ENCODE measurements around the gene FILIP1L. TPM values are rescaled to one million over a fixed set of nuclear protein-coding genes. Genes with fewer than 3 reads are reported as not detected.
A peak's percentile ranks its signal among the peaks of the same experiment; 100 is the strongest.

Gene FILIP1L
- total and polyA plus RNA-seq, 2 of the 8 experiments (the other 6 are each of a cell fraction or from before 2014, with no cell fraction given): 0.06 to 0.09 TPM

DNA sequence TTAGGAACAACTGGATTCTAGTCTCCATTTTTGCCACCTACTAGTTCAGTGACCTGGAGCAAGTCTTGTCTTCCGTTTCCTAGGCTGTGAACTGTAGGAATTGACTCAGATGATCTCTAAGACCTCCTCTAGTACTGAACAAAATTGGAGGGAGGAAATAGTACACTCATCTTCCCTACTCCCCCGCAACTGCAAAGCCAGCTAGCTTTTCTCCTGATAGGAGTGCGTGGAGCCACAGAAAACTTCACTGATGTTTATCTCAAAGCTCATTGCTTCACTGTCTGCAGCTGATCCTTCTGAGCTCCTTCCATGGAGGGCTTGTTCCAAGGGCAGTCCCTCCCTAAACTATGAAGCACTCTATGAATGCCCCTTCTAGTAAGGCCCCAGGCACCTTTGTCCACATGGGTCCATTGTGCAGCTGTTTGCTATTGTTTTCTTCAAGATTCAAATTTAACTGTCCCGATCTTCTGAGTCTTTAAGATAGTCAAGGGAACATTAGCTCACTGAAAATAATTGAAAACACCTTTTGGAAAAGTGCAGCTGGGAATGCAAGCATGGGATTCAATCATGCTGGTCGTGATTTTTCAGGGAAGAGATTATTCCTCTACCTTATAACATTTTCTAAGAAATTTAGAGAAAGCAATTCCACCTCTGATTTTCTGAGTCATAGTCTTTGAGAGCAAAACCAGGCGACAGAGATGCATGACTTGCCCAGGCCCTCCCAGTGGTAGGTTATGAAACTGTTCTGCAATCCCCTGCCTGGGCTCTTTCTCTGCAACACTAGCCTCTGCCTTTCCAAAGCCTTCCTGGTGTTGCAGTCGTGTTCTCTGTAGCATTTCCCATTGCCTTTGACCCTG, 24.3 kb downstream of the FILIP1L start:
- Histone ChIP-seq H2BK5ac (ENCODE audit: low read depth, low read length) (no peak overlapping the region), H4K20me1 (replicated peaks in 1 of 2; ENCODE audit: control insufficient read depth in 1 of 2, insufficient read depth in 2 of 2, low read length in 2 of 2) (no peaks in the 10 kb centered on the region), H3K9me3 (ENCODE audit: insufficient read depth in 2 of 2, low read depth in 1 of 2, low read length in 1 of 2) (no peaks in the 10 kb centered on the region), H3K4me1 (replicated peaks in 1 of 4; ENCODE audit: control insufficient read depth in 3 of 4, insufficient read depth in 4 of 4, low read length in 3 of 4) (peaks cover 0 to 7% (median 3%) of the 10 kb centered on the region in 4 experiments; a peak in 5 of 7 replicates), H3K79me2 (ENCODE audit: control insufficient read depth in 1 of 2, insufficient read depth in 2 of 2, low read length in 2 of 2) (no peaks in the 10 kb centered on the region), H3K27me3 (replicated peaks in 1 of 4; ENCODE audit: control insufficient read depth in 3 of 4, extremely low read depth in 1 of 4, insufficient read depth in 3 of 4, low read length in 3 of 4) (no peaks in the 10 kb centered on the region), H2AFZ (ENCODE audit: low read length) (no peak overlapping the region), H2BK120ac (replicated peaks; ENCODE audit: low read depth, low read length) (no peak overlapping the region), H3K23ac (ENCODE audit: insufficient read length) (no peak overlapping the region), H3K23me2 (ENCODE audit: low read depth, low read length) (no peaks in the 10 kb centered on the region), H2BK20ac (ENCODE audit: low read length) (no peak overlapping the region), H3K14ac (ENCODE audit: insufficient read length) (no peak overlapping the region), H4K5ac (ENCODE audit: insufficient read length, low read depth, low read length) (no peak overlapping the region), H3K9ac (replicated peaks in 1 of 4; ENCODE audit: extremely low read depth in 1 of 4, low read depth in 3 of 4, low read length in 3 of 4) (no peak overlapping the region), H3K27ac (ENCODE audit: low read depth, low read length) (no peak overlapping the region), H3K56ac (replicated peaks; ENCODE audit: insufficient read length, low read depth, low read length) (no peak overlapping the region), H2BK12ac (ENCODE audit: low read depth, low read length) (peak overlapping the region; percentile 70), H3K18ac (ENCODE audit: extremely low read depth, low read length) (peak overlapping the region; percentile 42; the same call in 1 of the 2 replicates), H4K91ac (replicated peaks; ENCODE audit: insufficient read length, low read length) (no peak overlapping the region), H2BK15ac (ENCODE audit: low read length) (peak overlapping the region; percentile 61; the same call in 1 of the 2 replicates), H3K4ac (replicated peaks; ENCODE audit: insufficient read length, low read depth, low read length) (no peak overlapping the region), H3K36me3 (ENCODE audit: control insufficient read depth in 2 of 4, insufficient read depth in 4 of 4, low read length in 3 of 4) (no peaks in the 10 kb centered on the region), H4K8ac (ENCODE audit: extremely low read depth, insufficient read depth, low read length) (no peak overlapping the region), H3K4me3 (ENCODE audit: extremely low read depth in 1 of 4, insufficient read depth in 2 of 4, low read depth in 3 of 4, low read length in 4 of 4) (no peak overlapping the region), H3K4me2 (ENCODE audit: insufficient read depth in 1 of 2, low read depth in 2 of 2, low read length in 2 of 2) (no peak overlapping the region), H3K79me1 (ENCODE audit: low read depth, low read length) (no peaks in the 10 kb centered on the region), H2AK5ac (ENCODE audit: low read depth, low read length) (no peak overlapping the region; the same call in 1 of the 2 replicates)
- POLR2A ChIA-PET (ENCODE audit: partially characterized antibody): interaction anchor here (0.6 kb wide), 1 partner anchor 258 kb away, joined by 3 read pairs; no protein-coding TSS in a partner anchor
- DNase-seq (ENCODE audit: low read depth in 1 of 2, low spot score in 2 of 2) (peak in 1 of 2 experiments; percentile 10), FAIRE-seq (peak; percentile 45)
- CTCF ChIA-PET (ENCODE audit: partially characterized antibody): interaction anchor here (0.7 to 3.4 kb wide), 27 partner anchors 8 to 571 kb away, joined by 3 to 21 read pairs (median 4); no protein-coding TSS in a partner anchor
- TF ChIP-seq RAD21 (IDR thresholded peaks at IDR 0.05 in 1 of 2, conservative IDR thresholded peaks at IDR 0.05 in 1 of 2; ENCODE audit: low read depth in 2 of 2, low read length in 2 of 2) (peak; percentile 54 to 61), RXRA (IDR thresholded peaks at IDR 0.05; ENCODE audit: insufficient read depth, low read depth, low read length) (no peak), MAFK (IDR thresholded peaks at IDR 0.05; ENCODE audit: low read depth, low read length) (no peak), POLR2AphosphoS5 (IDR thresholded peaks at IDR 0.05; ENCODE audit: low read depth, low read length) (no peak), SP1 (IDR thresholded peaks at IDR 0.05; ENCODE audit: low read depth, low read length) (no peak), SIRT6 (IDR thresholded peaks at IDR 0.05; ENCODE audit: low read length) (no peak)
- TF ChIP-seq, protein P1, sequence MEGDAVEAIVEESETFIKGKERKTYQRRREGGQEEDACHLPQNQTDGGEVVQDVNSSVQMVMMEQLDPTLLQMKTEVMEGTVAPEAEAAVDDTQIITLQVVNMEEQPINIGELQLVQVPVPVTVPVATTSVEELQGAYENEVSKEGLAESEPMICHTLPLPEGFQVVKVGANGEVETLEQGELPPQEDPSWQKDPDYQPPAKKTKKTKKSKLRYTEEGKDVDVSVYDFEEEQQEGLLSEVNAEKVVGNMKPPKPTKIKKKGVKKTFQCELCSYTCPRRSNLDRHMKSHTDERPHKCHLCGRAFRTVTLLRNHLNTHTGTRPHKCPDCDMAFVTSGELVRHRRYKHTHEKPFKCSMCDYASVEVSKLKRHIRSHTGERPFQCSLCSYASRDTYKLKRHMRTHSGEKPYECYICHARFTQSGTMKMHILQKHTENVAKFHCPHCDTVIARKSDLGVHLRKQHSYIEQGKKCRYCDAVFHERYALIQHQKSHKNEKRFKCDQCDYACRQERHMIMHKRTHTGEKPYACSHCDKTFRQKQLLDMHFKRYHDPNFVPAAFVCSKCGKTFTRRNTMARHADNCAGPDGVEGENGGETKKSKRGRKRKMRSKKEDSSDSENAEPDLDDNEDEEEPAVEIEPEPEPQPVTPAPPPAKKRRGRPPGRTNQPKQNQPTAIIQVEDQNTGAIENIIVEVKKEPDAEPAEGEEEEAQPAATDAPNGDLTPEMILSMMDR (IDR thresholded peaks at IDR 0.05; ENCODE audit: control extremely low read depth in 1 of 3, insufficient read depth in 1 of 3, low read depth in 1 of 3, low read length in 3 of 3): peak; percentile 49 to 76 (median 51)
- 62% methylated on average over 7 of the region's 7 CpGs; no CpG with 5 or more reads in 1 of the 2 experiments for WGBS, 2 experiments (ENCODE audit: extremely low coverage in 1 of 2, insufficient coverage in 1 of 2, insufficient read length in 1 of 2, insufficient replicate concordance in 2 of 2, low coverage in 1 of 2, low lambda C conversion rate in 2 of 2, missing lambda C conversion rate in 1 of 2)

Measured in H1 (cell line).